GM23248 (cell line): Measurements from ENCODE around the gene PPP1R12B. TPM values are rescaled to one million over a fixed set of nuclear protein-coding genes. Genes with fewer than 3 reads are reported as not detected.
A peak's percentile ranks its signal among the peaks of the same experiment; 100 is the strongest.

Source experiments
- DNase-seq: peaks from one replicate; pipeline ENCODE4 v3.0.0-alpha.2; 2015
- H2AFZ ChIP-seq: fragments of 200-600 bp; sonication (generic); 2 replicates; pipeline ENCODE4 v1.6.1; 2016; ENCODE audit warnings: antibody characterized with exemption
- H3F3A ChIP-seq: fragments of 200-600 bp; sonication (generic); 2 replicates; pipeline ENCODE4 v1.6.1; 2016; ENCODE audit warnings: mild to moderate bottlenecking, antibody characterized with exemption, mixed run types; ENCODE audit not compliant: insufficient read depth
- H3K27ac ChIP-seq: fragments of 200-600 bp; sonication (generic); 2 replicates; pipeline ENCODE4 v1.5.1; 2016; ENCODE audit warnings: mild to moderate bottlenecking
- H3K27me3 ChIP-seq: fragments of 200-600 bp; sonication (generic); replicated peaks from 2 replicates; pipeline ENCODE4 v1.6.1; 2016; ENCODE audit warnings: mild to moderate bottlenecking; ENCODE audit not compliant: insufficient read depth
- H3K36me3 ChIP-seq: fragments of 200-600 bp; sonication (generic); 2 replicates; pipeline ENCODE4 v1.6.1; 2016; ENCODE audit warnings: low read depth, mild to moderate bottlenecking
- H3K4me1 ChIP-seq: fragments of 200-600 bp; sonication (generic); 2 replicates; pipeline ENCODE4 v1.6.1; 2016; ENCODE audit warnings: mild to moderate bottlenecking; ENCODE audit not compliant: insufficient read depth
- H3K4me2 ChIP-seq: fragments of 200-600 bp; sonication (generic); one replicate; pipeline ENCODE4 v1.6.1; 2016; ENCODE audit warnings: mild to moderate bottlenecking; ENCODE audit not compliant: unreplicated experiment
- H3K4me3 ChIP-seq: fragments of 200-600 bp; sonication (generic); 2 replicates; pipeline ENCODE4 v1.5.1; 2016; ENCODE audit warnings: mild to moderate bottlenecking
- H3K79me2 ChIP-seq: fragments of 200-600 bp; sonication (generic); 2 replicates; pipeline ENCODE4 v1.6.1; 2016; ENCODE audit warnings: mild to moderate bottlenecking; ENCODE audit not compliant: insufficient read depth
- H3K9ac ChIP-seq: fragments of 200-600 bp; sonication (generic); 2 replicates; pipeline ENCODE4 v1.6.1; 2016; ENCODE audit warnings: mild to moderate bottlenecking
- H3K9me2 ChIP-seq: fragments of 200-600 bp; sonication (generic); 2 replicates; pipeline ENCODE4 v1.6.1; 2016; ENCODE audit warnings: mixed run types, mild to moderate bottlenecking, moderate library complexity; ENCODE audit not compliant: insufficient read depth
- H3K9me3 ChIP-seq: fragments of 200-600 bp; sonication (generic); one replicate; pipeline ENCODE4 v1.6.1; 2017; ENCODE audit warnings: low read depth
- H4K20me1 ChIP-seq: fragments of 200-600 bp; sonication (generic); 2 replicates; pipeline ENCODE4 v1.6.0; 2016; ENCODE audit not compliant: insufficient read depth
- EZH2 ChIP-seq: fragments of 200-600 bp; sonication (generic); IDR thresholded peaks from 2 replicates; pipeline ENCODE4 v1.6.1; 2018; ENCODE audit warnings: antibody characterized with exemption, mild to moderate bottlenecking; ENCODE audit not compliant: insufficient read depth, poor library complexity, severe bottlenecking
- EZH2phosphoT487 ChIP-seq: fragments of 200-600 bp; sonication (generic); IDR thresholded peaks from 2 replicates; pipeline ENCODE4 v1.6.1; 2018; ENCODE audit warnings: antibody characterized with exemption, moderate library complexity, mild to moderate bottlenecking, low read depth; ENCODE audit not compliant: insufficient read depth
- WGBS, 2 experiments: methylation state at CpG; one replicate each; pipeline ENCODE4 v1.1.6; 2015 to 2017; ENCODE audit warnings: low lambda C conversion rate in 2 of 2, low coverage in 1 of 2; ENCODE audit errors: missing lambda C conversion rate in 2 of 2; 5-methylcytosine and 5-hydroxymethylcytosine counted together
- in situ Hi-C: fragments of 300-500 bp; cut with MboI; formaldehyde crosslinking; loops from 2 replicates; pipeline ENCODE4 v1.15.0; 2020
- polyA plus RNA-seq: library from polyadenylated mRNA; unstranded; fragments of >200 nt; fragmentation: Nextera tagmentation; extraction: Ambion mirVana; gene quantifications from 2 replicates; pipeline ENCODE4 v1.2.1, GENCODE V29; 2016
- total RNA-seq: library from RNA; depleted of rRNA; stranded (reverse); fragments of >200 nt; shearing (Covaris generic); gene quantifications from 2 replicates; pipeline ENCODE4 v1.2.3, GENCODE V29; 2014

Gene PPP1R12B
- total and polyA plus RNA-seq, 2 experiments from 2014 or later, result 3.6 to 14.6 TPM

GRCh38 chr1:202564958-202565495 lies 216.5 kb downstream of the PPP1R12B start:
- Histone ChIP-seq H3K9me3 (no peaks in the 10 kb centered on the region), H3K4me1 (peaks cover 38% of the 10 kb centered on the region), H4K20me1 (no peaks in the 10 kb centered on the region), H3K36me3 (no peaks in the 10 kb centered on the region), H3K27me3 (no peaks in the 10 kb centered on the region), H3K27ac (no peak overlapping the region), H3F3A (peaks cover 29% of the 10 kb centered on the region), H2AFZ (no peak overlapping the region), H3K9me2 (no peaks in the 10 kb centered on the region), H3K9ac (no peak overlapping the region), H3K4me2 (no peak overlapping the region), H3K79me2 (no peaks in the 10 kb centered on the region), H3K4me3 (no peak overlapping the region)
- 42 to 48% methylated on average over 2 of the region's 2 CpGs for WGBS, 2 experiments
- no peak for TF ChIP-seq EZH2
- TF ChIP-seq EZH2phosphoT487, result no peak
- no peak for DNase-seq
- in situ Hi-C loops, result no loop called here

- Histone ChIP-seq H4K20me1 (no peaks in the 10 kb centered on the region), H3K79me2 (no peaks in the 10 kb centered on the region), H3K27ac (no peak overlapping the region), H3K4me1 (peaks cover 40% of the 10 kb centered on the region), H3K9me3 (no peaks in the 10 kb centered on the region), H3K27me3 (no peaks in the 10 kb centered on the region), H3K9ac (no peak overlapping the region), H3K36me3 (no peaks in the 10 kb centered on the region), H3K9me2 (no peaks in the 10 kb centered on the region), H3K4me3 (no peak overlapping the region), H2AFZ (no peak overlapping the region), H3K4me2 (no peak overlapping the region), H3F3A (peaks cover 29% of the 10 kb centered on the region)
- DNase-seq, result no peak
- TF ChIP-seq EZH2phosphoT487 (no peak), EZH2 (no peak)
- in situ Hi-C loops, result no loop called here
- 51 to 61% methylated on average over 2 of the region's 2 CpGs for WGBS, 2 experiments
These were observed 217.5 kb downstream of the PPP1R12B start for GRCh38 chr1:202565890-202566602.

GRCh38 chr1:202567738-202568137 lies 219.2 kb downstream of the PPP1R12B start:
- peak; percentile 64 for DNase-seq
- Histone ChIP-seq H2AFZ (0 out of 2 replicates have a peak overlapping the region, but pooled peaks have one; percentile 9), H3K9ac (no peak overlapping the region), H3K4me1 (peaks cover 36% of the 10 kb centered on the region), H3K27ac (peak overlapping the region; percentile 19; the same call in 1 of the 2 replicates), H3K27me3 (no peaks in the 10 kb centered on the region), H3K4me3 (no peak overlapping the region), H3F3A (peaks cover 29% of the 10 kb centered on the region), H3K9me3 (no peaks in the 10 kb centered on the region), H3K36me3 (no peaks in the 10 kb centered on the region), H3K79me2 (no peaks in the 10 kb centered on the region), H4K20me1 (no peaks in the 10 kb centered on the region), H3K4me2 (peak overlapping the region; percentile 46), H3K9me2 (no peaks in the 10 kb centered on the region)
- TF ChIP-seq EZH2phosphoT487 (no peak), EZH2 (no peak)
- in situ Hi-C loops, result no loop called here
- WGBS, 2 experiments, result 24 to 29% methylated on average over 4 of the region's 4 CpGs

DNA sequence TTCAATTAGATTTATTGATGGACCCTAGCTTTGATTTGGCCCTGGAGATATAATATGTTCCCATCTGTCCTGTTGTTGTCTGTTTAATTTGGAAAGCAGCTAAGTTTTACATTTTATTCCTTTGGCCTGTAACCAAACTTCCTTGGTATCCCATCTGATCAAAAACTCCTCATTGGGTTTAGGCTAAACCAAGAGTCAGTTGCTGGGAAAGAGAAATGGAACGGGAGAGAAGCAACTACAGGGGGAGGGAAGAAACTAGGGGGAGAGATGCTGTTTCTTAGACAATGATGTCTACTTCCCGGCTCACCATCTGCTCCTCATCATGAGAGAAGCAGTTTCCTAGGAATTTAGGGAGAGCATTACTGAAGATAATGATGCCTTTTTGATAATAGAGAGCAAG lies 219.9 kb downstream of the PPP1R12B start:
- H3K4me2 ChIP-seq, result peak overlapping the region; percentile 46

More for the DNA sequence above, 219.9 kb downstream of the PPP1R12B start:
- WGBS, 2 experiments, result 7% methylated on average over 2 of the region's 2 CpGs
- H3K79me2 ChIP-seq, result no peaks in the 10 kb centered on the region
- peak; percentile 15 for DNase-seq
- no peak for TF ChIP-seq EZH2phosphoT487
- no peak for TF ChIP-seq EZH2
- H3K4me1 ChIP-seq, result peaks cover 36% of the 10 kb centered on the region
- peaks cover 29% of the 10 kb centered on the region for H3F3A ChIP-seq
- no peak overlapping the region for H2AFZ ChIP-seq
- no peaks in the 10 kb centered on the region for H3K9me3 ChIP-seq
- H3K36me3 ChIP-seq, result no peaks in the 10 kb centered on the region
- H4K20me1 ChIP-seq, result no peaks in the 10 kb centered on the region
- H3K4me3 ChIP-seq, result no peak overlapping the region
- H3K9me2 ChIP-seq, result no peaks in the 10 kb centered on the region
- in situ Hi-C loops, result no loop called here
- no peaks in the 10 kb centered on the region for H3K27me3 ChIP-seq
- H3K9ac ChIP-seq, result no peak overlapping the region
- peak overlapping the region; percentile 19; the same call in 1 of the 2 replicates for H3K27ac ChIP-seq
